Breast epithelium (tissue), 4 donors: Measurements from ENCODE around the gene HOXB4. TPM values are rescaled to one million over a fixed set of nuclear protein-coding genes. Genes with fewer than 3 reads are reported as not detected.
A peak's percentile ranks its signal among the peaks of the same experiment; 100 is the strongest.

Experiments
- DNase-seq, 2 donors: peaks; one replicate each; pipeline ENCODE4 v3.0.0-alpha.2; 2019; ENCODE audit warnings: low spot score in 2 of 2
- H3K27ac ChIP-seq, 2 donors: fragments of 200-600 bp; sonication (generic) in 1 of 2; one replicate each; pipeline ENCODE4 v1.5.1; 2016 to 2019; ENCODE audit warnings: mild to moderate bottlenecking in 1 of 2
- H3K27me3 ChIP-seq, 2 donors: fragments of 200-600 bp; sonication (generic) in 1 of 2; one replicate each; pipeline versions ENCODE4 v1.5.1 to v1.6.0; 2017 to 2019; ENCODE audit warnings: control low read depth in 1 of 2, mild to moderate bottlenecking in 1 of 2
- H3K36me3 ChIP-seq: fragments of 200-600 bp; one replicate; pipeline ENCODE4 v1.5.1; 2019
- H3K4me1 ChIP-seq, 2 donors: fragments of 200-600 bp; sonication (generic); one replicate each; pipeline ENCODE4 v1.5.1; 2016 to 2019; ENCODE audit warnings: control low read depth in 1 of 2
- H3K4me3 ChIP-seq, 3 donors: fragments of 200-600 bp; sonication (generic); 1 replicate in 2 of 3; 2 replicates in 1 of 3; pipeline ENCODE4 v1.5.1; 2016 to 2019; ENCODE audit warnings: mild to moderate bottlenecking in 3 of 3, moderate library complexity in 2 of 3
- H3K9me3 ChIP-seq, 2 donors: fragments of 200-600 bp; sonication (generic) in 1 of 2; one replicate each; pipeline ENCODE4 v1.5.1; 2016 to 2019; ENCODE audit warnings: control low read depth in 1 of 2
- POLR2A ChIP-seq: fragments of 450-650 bp; IDR thresholded peaks from one replicate; pipeline ENCODE4 v1.6.1; 2016; ENCODE audit warnings: antibody characterized with exemption, mild to moderate bottlenecking, moderate library complexity
- POLR2AphosphoS5 ChIP-seq, 3 donors: sonication (generic); formaldehyde crosslinking; IDR thresholded peaks; one replicate each; pipeline ENCODE4 v1.6.1; 2017; ENCODE audit warnings: antibody characterized with exemption in 3 of 3
- intact Hi-C: fragments of 100-400 bp; cut with DNase I; formaldehyde crosslinking; loops from one replicate; pipeline ENCODE4 v1.15.1; 2023; ENCODE audit warnings: low total_unique reads
- total RNA-seq, 3 donors: library from RNA; depleted of rRNA; stranded (reverse); fragments of >200 nt; gene quantifications; one replicate each; pipeline ENCODE4 v1.1.0, GENCODE V29; 2016
- TF ChIP-seq, protein P1 (sequence below), 3 donors: fragments of 450-650 bp; IDR thresholded peaks; one replicate each; pipeline ENCODE4 v1.5.1; 2016 to 2017; ENCODE audit warnings: antibody characterized with exemption in 3 of 3, mild to moderate bottlenecking in 3 of 3, moderate library complexity in 3 of 3

Gene HOXB4
- total RNA-seq, 3 donors from 2014 or later = 2.2 to 7.5 (median 2.3) TPM

GRCh38 chr17:48610282-48611211 is 32.4 kb upstream of the HOXB4 start, which contains the start of gene HOXB7:
TSS of gene HOXB7 (minus strand) at chr17:48611017. CDS start at chr17:48610918, 99 bp downstream.
- no peaks in the 10 kb centered on the region for H3K4me1 ChIP-seq
- peaks cover 16 to 97% of the 10 kb centered on the region in 2 donors for H3K27me3 ChIP-seq
- H3K36me3 ChIP-seq = no peaks in the 10 kb centered on the region
- TF ChIP-seq POLR2AphosphoS5 (IDR thresholded peaks at IDR 0.05) (peak in 1 of 3 donors; percentile 11), POLR2A (no peak)
- peak within 1 kb of the TSS; percentile 45 to 81 for H3K27ac ChIP-seq
- intact Hi-C loops = no loop called here
- DNase-seq = no peak
- H3K9me3 ChIP-seq = no peaks in the 10 kb centered on the region
- H3K4me3 ChIP-seq = peak within 1 kb of the TSS; percentile 54 to 78 (median 68)

DNA sequence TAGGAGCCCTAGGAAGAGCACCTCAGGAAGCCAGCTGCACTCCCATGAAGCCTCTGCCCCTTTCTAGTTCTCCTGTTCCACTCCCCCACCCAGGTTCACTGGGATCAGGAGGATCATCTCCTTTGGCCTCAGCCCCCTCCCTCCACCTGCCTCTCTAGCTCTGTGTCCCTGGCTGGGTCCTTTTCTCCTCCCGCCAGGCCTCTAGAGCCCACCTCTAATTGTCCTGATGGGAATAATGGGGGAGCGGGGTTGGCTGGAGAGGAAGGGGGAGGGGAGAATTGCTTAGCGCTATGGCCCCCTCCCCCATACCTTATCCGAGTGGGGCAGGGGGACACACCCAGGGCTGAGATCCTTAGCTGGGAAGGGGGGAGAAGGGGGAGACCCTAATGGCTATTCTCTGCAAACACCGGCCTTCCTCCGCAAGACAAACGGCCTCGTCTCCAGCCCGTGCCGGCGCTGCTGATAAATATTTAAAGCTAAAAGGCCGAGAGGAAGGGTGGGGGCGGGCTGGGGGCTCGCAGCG is 31.7 kb upstream of the HOXB4 start:
- H3K27me3 ChIP-seq = peaks cover 16 to 97% of the 10 kb centered on the region in 2 donors
- no peaks in the 10 kb centered on the region for H3K9me3 ChIP-seq
- peak overlapping the region; percentile 54 to 78 (median 68) for H3K4me3 ChIP-seq
- no peak for DNase-seq
- TF ChIP-seq, protein P1, sequence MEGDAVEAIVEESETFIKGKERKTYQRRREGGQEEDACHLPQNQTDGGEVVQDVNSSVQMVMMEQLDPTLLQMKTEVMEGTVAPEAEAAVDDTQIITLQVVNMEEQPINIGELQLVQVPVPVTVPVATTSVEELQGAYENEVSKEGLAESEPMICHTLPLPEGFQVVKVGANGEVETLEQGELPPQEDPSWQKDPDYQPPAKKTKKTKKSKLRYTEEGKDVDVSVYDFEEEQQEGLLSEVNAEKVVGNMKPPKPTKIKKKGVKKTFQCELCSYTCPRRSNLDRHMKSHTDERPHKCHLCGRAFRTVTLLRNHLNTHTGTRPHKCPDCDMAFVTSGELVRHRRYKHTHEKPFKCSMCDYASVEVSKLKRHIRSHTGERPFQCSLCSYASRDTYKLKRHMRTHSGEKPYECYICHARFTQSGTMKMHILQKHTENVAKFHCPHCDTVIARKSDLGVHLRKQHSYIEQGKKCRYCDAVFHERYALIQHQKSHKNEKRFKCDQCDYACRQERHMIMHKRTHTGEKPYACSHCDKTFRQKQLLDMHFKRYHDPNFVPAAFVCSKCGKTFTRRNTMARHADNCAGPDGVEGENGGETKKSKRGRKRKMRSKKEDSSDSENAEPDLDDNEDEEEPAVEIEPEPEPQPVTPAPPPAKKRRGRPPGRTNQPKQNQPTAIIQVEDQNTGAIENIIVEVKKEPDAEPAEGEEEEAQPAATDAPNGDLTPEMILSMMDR (IDR thresholded peaks at IDR 0.05) = no peak
- TF ChIP-seq POLR2AphosphoS5 (IDR thresholded peaks at IDR 0.05) (no peak), POLR2A (no peak)
- no peaks in the 10 kb centered on the region for H3K36me3 ChIP-seq
- H3K27ac ChIP-seq = peak overlapping the region; percentile 45 to 81
- H3K4me1 ChIP-seq = no peaks in the 10 kb centered on the region
- intact Hi-C loops = no loop called here

DNA sequence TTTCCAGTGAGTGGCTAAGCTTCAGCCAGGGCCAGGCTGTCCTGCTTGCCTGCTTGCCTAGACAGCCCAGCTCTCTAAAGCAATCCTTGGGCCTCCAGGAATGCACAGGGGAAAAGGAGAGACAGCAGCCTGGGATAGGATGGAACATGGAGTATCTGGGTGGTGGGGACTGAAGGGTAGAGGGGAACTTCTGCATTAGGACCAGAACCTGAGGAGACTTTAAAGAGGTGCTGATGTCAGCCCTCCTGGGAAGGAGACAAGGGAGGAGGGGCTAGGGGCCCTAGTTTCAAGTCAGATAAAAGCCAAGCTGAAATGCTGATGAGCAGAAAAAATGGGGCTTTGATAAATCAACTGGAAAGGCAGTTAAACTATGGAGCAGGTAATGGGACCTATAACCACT is 30.9 kb upstream of the HOXB4 start:
- H3K9me3 ChIP-seq = no peaks in the 10 kb centered on the region
- H3K27ac ChIP-seq = no peak overlapping the region
- no peak overlapping the region for H3K4me3 ChIP-seq
- no peaks in the 10 kb centered on the region for H3K36me3 ChIP-seq
- peaks cover 10 to 97% of the 10 kb centered on the region in 2 donors for H3K27me3 ChIP-seq
- TF ChIP-seq POLR2A = no peak
- TF ChIP-seq, protein P1 (IDR thresholded peaks at IDR 0.05) = no peak
- no peak for TF ChIP-seq POLR2AphosphoS5 (IDR thresholded peaks at IDR 0.05)
- intact Hi-C loops = no loop called here
- no peak for DNase-seq
- no peaks in the 10 kb centered on the region for H3K4me1 ChIP-seq

- intact Hi-C loops = loop anchor here (1.0 kb wide), 1 partner anchor 16 kb away; no protein-coding TSS in a partner anchor
- no peak overlapping the region for H3K27ac ChIP-seq
- H3K4me3 ChIP-seq = no peak overlapping the region
- peaks cover 10 to 97% of the 10 kb centered on the region in 2 donors for H3K27me3 ChIP-seq
- no peaks in the 10 kb centered on the region for H3K4me1 ChIP-seq
- no peaks in the 10 kb centered on the region for H3K36me3 ChIP-seq
- H3K9me3 ChIP-seq = no peaks in the 10 kb centered on the region
- TF ChIP-seq POLR2AphosphoS5 (IDR thresholded peaks at IDR 0.05) = no peak
- TF ChIP-seq, protein P1 (IDR thresholded peaks at IDR 0.05) = no peak
- TF ChIP-seq POLR2A = no peak
- no peak for DNase-seq
These were observed 30.3 kb upstream of the HOXB4 start for GRCh38 chr17:48608494-48608834.

GRCh38 chr17:48606892-48607614 is 28.9 kb upstream of the HOXB4 start:
- Histone ChIP-seq H3K27me3 (peaks cover 6 to 97% of the 10 kb centered on the region in 2 donors), H3K27ac (no peak overlapping the region), H3K36me3 (no peaks in the 10 kb centered on the region), H3K4me1 (no peaks in the 10 kb centered on the region), H3K4me3 (no peak overlapping the region), H3K9me3 (no peaks in the 10 kb centered on the region)
- no peak for DNase-seq
- TF ChIP-seq POLR2AphosphoS5 (IDR thresholded peaks at IDR 0.05) (no peak), POLR2A (no peak)
- TF ChIP-seq, protein P1 (IDR thresholded peaks at IDR 0.05) = no peak
- intact Hi-C loops = no loop called here
